Spleen (tissue), 7 donors: Measurements from ENCODE around the gene BBIP1.

ENCODE experiments used
- POLR2A ChIP-seq, 3 donors: fragments of 450-650 bp; IDR thresholded peaks; one replicate each; pipeline ENCODE4 v1.5.1; 2017; ENCODE audit warnings: antibody characterized with exemption in 3 of 3, mild to moderate bottlenecking in 1 of 3
- POLR2AphosphoS5 ChIP-seq, 3 donors: sonication (generic); formaldehyde crosslinking; IDR thresholded peaks; one replicate each; pipeline ENCODE4 v1.5.1; 2017; ENCODE audit warnings: antibody characterized with exemption in 3 of 3
- TF ChIP-seq, protein P1 (sequence below), 11 experiments: fragments of 200-600 bp in 7 of 11; fragments of 450-650 bp in 4 of 11; sonication (generic) in 4 of 11; IDR thresholded peaks in 8 of 11; conservative IDR thresholded peaks in 3 of 11; 1 replicate in 7 of 11; 2 replicates in 4 of 11; pipeline versions ENCODE4 v1.4.0 to v1.8.0; 2016 to 2021; ENCODE audit warnings: antibody characterized with exemption in 11 of 11, inconsistent platforms in 4 of 11, mild to moderate bottlenecking in 1 of 11
- donor health status: DM: no; HTN: no; CAD: no; lungs with moderate emphysema.
- donor health status: DM: no; HTN: no; CAD: no.
- donor health status: DM: no; HTN: no; CAD: no.

DNA sequence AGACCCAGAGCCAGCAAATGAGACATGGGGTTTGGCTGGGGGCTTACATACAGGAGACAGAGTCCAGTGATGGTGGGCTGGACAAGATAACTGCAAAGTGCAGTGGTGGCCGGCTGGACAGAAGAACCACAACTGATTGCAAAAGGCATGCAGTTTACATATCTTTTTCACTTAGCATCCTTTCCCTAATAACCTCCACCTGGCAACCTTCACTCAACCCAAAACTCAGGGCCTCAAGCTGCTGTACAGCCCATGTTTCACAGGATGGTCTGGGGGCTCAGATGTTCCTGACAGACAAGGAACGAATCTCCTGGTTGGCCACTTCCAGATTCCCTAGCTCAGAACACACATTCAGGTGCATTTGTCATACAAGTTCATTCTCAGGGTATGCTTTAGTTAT lies 55.0 kb downstream of the BBIP1 start:
- TF ChIP-seq, protein P1, sequence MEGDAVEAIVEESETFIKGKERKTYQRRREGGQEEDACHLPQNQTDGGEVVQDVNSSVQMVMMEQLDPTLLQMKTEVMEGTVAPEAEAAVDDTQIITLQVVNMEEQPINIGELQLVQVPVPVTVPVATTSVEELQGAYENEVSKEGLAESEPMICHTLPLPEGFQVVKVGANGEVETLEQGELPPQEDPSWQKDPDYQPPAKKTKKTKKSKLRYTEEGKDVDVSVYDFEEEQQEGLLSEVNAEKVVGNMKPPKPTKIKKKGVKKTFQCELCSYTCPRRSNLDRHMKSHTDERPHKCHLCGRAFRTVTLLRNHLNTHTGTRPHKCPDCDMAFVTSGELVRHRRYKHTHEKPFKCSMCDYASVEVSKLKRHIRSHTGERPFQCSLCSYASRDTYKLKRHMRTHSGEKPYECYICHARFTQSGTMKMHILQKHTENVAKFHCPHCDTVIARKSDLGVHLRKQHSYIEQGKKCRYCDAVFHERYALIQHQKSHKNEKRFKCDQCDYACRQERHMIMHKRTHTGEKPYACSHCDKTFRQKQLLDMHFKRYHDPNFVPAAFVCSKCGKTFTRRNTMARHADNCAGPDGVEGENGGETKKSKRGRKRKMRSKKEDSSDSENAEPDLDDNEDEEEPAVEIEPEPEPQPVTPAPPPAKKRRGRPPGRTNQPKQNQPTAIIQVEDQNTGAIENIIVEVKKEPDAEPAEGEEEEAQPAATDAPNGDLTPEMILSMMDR (IDR thresholded peaks at IDR 0.05 in 8 of 11, conservative IDR thresholded peaks at IDR 0.05 in 3 of 11): no peak
- TF ChIP-seq POLR2A (IDR thresholded peaks at IDR 0.05) (no peak), POLR2AphosphoS5 (IDR thresholded peaks at IDR 0.05) (no peak)
